Hindlimb muscle (tissue), 1 donor: ENCODE data around the gene NKX6-2. TPM values are rescaled to one million over a fixed set of nuclear protein-coding genes. Genes with fewer than 3 reads are reported as not detected.

Experiments
- polyA plus RNA-seq: library from polyadenylated mRNA; unstranded; fragments of 120-200 nt; gene quantifications from one replicate; pipeline ENCODE4 v1.2.1, GENCODE V29; 2013; ENCODE audit not compliant: insufficient read length

The NKX6-2 gene
- polyA plus RNA-seq, 1 donor: 3.5 TPM

Other genes with a start within 250 kb of the NKX6-2 start
- 57.4 TPM for gene INPP5A, start 248.4 kb downstream of the NKX6-2 start, polyA plus RNA-seq
- gene CFAP46, start 156.4 kb upstream of the NKX6-2 start, polyA plus RNA-seq: 0.12 TPM